Endothelial cell of umbilical vein (primary cell): ENCODE results near the gene BMP10.
A peak's percentile ranks its signal among the peaks of the same experiment; 100 is the strongest.

Experiments
- CTCF ChIP-seq, 2 donors: IDR thresholded peaks; 1 replicate in 1 of 2; 2 replicates in 1 of 2; pipeline ENCODE4 v1.5.1; 2011; ENCODE audit warnings: low read length in 2 of 2, mild to moderate bottlenecking in 2 of 2, moderate library complexity in 2 of 2, control low read depth in 1 of 2, inconsistent platforms in 1 of 2, low read depth in 1 of 2; ENCODE audit not compliant: insufficient read depth in 1 of 2; ENCODE audit errors: extremely low read depth in 1 of 2
- EZH2 ChIP-seq: IDR thresholded peaks from 2 replicates; pipeline ENCODE4 v1.6.1; 2012; ENCODE audit warnings: borderline replicate concordance, low read depth, mild to moderate bottlenecking, moderate library complexity, low read length, inconsistent platforms; ENCODE audit not compliant: severe bottlenecking
- FOS ChIP-seq: IDR thresholded peaks from 2 replicates; pipeline ENCODE4 v1.6.1; 2011; ENCODE audit warnings: mild to moderate bottlenecking, low read length, moderate library complexity, borderline replicate concordance; ENCODE audit not compliant: insufficient read depth
- JUN ChIP-seq: IDR thresholded peaks from 2 replicates; pipeline ENCODE4 v1.6.1; 2011; ENCODE audit warnings: borderline replicate concordance, low read depth; ENCODE audit not compliant: insufficient read length, insufficient read depth
- MYC ChIP-seq: IDR thresholded peaks from one replicate; pipeline ENCODE4 v1.6.1; 2011; ENCODE audit warnings: mild to moderate bottlenecking, low read depth, low read length
- POLR2A ChIP-seq: IDR thresholded peaks from 2 replicates; pipeline ENCODE4 v1.6.1; 2012; ENCODE audit warnings: low read depth, mild to moderate bottlenecking, control low read depth, low read length
- POLR2AphosphoS5 ChIP-seq: IDR thresholded peaks from 2 replicates; pipeline ENCODE4 v1.6.1; 2012; ENCODE audit warnings: low read depth, mild to moderate bottlenecking, control low read depth, low read length, moderate library complexity; ENCODE audit not compliant: insufficient read depth
- TF ChIP-seq, protein P1 (sequence below): IDR thresholded peaks from 2 replicates; pipeline ENCODE4 v1.6.1; 2011; ENCODE audit not compliant: insufficient read depth, insufficient read length

GRCh38 chr2:68832233-68832869 lies 38.8 kb downstream of the BMP10 start:
- TF ChIP-seq CTCF (IDR thresholded peaks at IDR 0.05; ENCODE audit: extremely low read depth in 1 of 2, insufficient read depth in 1 of 2, low read depth in 1 of 2, low read length in 2 of 2) (no peak), EZH2 (no peak), POLR2A (peak; percentile 11), FOS (peak; percentile 75), POLR2AphosphoS5 (peak; percentile 22), JUN (peak; percentile 87), MYC (peak; percentile 13)
- TF ChIP-seq, protein P1, sequence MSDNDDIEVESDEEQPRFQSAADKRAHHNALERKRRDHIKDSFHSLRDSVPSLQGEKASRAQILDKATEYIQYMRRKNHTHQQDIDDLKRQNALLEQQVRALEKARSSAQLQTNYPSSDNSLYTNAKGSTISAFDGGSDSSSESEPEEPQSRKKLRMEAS: no peak
